ENCODE results near the gene TPSAB1.
"Not testable (repeated sequence)": the region's sequence is repeated elsewhere in the genome, so short reads cannot be mapped to it uniquely, and the experiment has no call there.

TPSAB1 gene

GRCh38 chr16:1247903-1248537, 7.5 kb downstream of the TPSAB1 start:
- not testable (repeated sequence) for DNase-seq (ENCODE audit: low read depth, low spot score)

- not testable (repeated sequence) for DNase-seq (ENCODE audit: low read depth, low spot score)
Measured at GRCh38 chr16:1249031-1249755, 8.7 kb downstream of the TPSAB1 start.

- DNase-seq (ENCODE audit: low read depth, low spot score): not testable (repeated sequence)
Measured at GRCh38 chr16:1253701-1254364, 13.3 kb downstream of the TPSAB1 start.

GRCh38 chr16:1254821-1255220, 14.3 kb downstream of the TPSAB1 start:
- not testable (repeated sequence) for DNase-seq (ENCODE audit: low read depth, low spot score)

- not testable (repeated sequence) for DNase-seq (ENCODE audit: low read depth, low spot score)
Measured at GRCh38 chr16:1255276-1256122, 15.0 kb downstream of the TPSAB1 start, which contains the start of gene TPSD1. Gene TPSD1 (plus strand): TSS chr16:1256069. CDS start chr16:1256281, 212 bp downstream.

GRCh38 chr16:1256296-1256873, 15.9 kb downstream of the TPSAB1 start:
- not testable (repeated sequence) for DNase-seq (ENCODE audit: low read depth, low spot score)

GRCh38 chr16:1256874-1257322, 16.4 kb downstream of the TPSAB1 start:
- DNase-seq (ENCODE audit: low read depth, low spot score): no peak

- no peak for DNase-seq (ENCODE audit: low read depth, low spot score)
Measured at GRCh38 chr16:1257561-1258224, 17.2 kb downstream of the TPSAB1 start.

GRCh38 chr16:1258225-1258600, 17.7 kb downstream of the TPSAB1 start:
- no peak for DNase-seq (ENCODE audit: low read depth, low spot score)

- no peak for DNase-seq (ENCODE audit: low read depth, low spot score)
Measured at GRCh38 chr16:1258906-1259759, 18.6 kb downstream of the TPSAB1 start.

- no peak for DNase-seq (ENCODE audit: low read depth, low spot score)
Measured at GRCh38 chr16:1259760-1260068, 19.2 kb downstream of the TPSAB1 start.

- DNase-seq (ENCODE audit: low read depth, low spot score): no peak
Measured at GRCh38 chr16:1260101-1260680, 19.7 kb downstream of the TPSAB1 start.

- DNase-seq (ENCODE audit: low read depth, low spot score): no peak
Measured at GRCh38 chr16:1261131-1261892, 20.8 kb downstream of the TPSAB1 start.

GRCh38 chr16:1262210-1262845, 21.8 kb downstream of the TPSAB1 start:
- DNase-seq (ENCODE audit: low read depth, low spot score): no peak

GRCh38 chr16:1262846-1263221, 22.3 kb downstream of the TPSAB1 start:
- no peak for DNase-seq (ENCODE audit: low read depth, low spot score)

GRCh38 chr16:1263591-1264344, 23.3 kb downstream of the TPSAB1 start:
- no peak for DNase-seq (ENCODE audit: low read depth, low spot score)

GRCh38 chr16:1264345-1265089, 24.0 kb downstream of the TPSAB1 start:
- DNase-seq (ENCODE audit: low read depth, low spot score): no peak

All from activated CD4-positive, CD25-positive, alpha-beta regulatory T cell treated with anti-CD3 and anti-CD28 coated beads, Interleukin-2, amount 50 U/mL, for 16 hours (primary cell).